IPS-18c (cell line): Measurements from ENCODE around the gene TMEM108.

Experiments
- H3K4me3 ChIP-seq: 2 replicates; pipeline ENCODE4 v1.7.0; 2013; ENCODE audit warnings: low read depth, mild to moderate bottlenecking, low read length, moderate library complexity; ENCODE audit not compliant: insufficient read depth
- H3K9me3 ChIP-seq: one replicate; pipeline ENCODE4 v1.6.1; 2013; ENCODE audit warnings: mild to moderate bottlenecking, low read length, moderate library complexity; ENCODE audit not compliant: control insufficient read depth, insufficient read depth

The TMEM108 gene

GRCh38 chr3:133136114-133137041 lies 98.2 kb downstream of the TMEM108 start:
- Histone ChIP-seq H3K4me3 (no peak overlapping the region), H3K9me3 (peaks cover 2% of the 10 kb centered on the region)

- Histone ChIP-seq H3K4me3 (no peak overlapping the region), H3K9me3 (peaks cover 2% of the 10 kb centered on the region)
Observed at GRCh38 chr3:133137042-133137996, 99.1 kb downstream of the TMEM108 start.

DNA sequence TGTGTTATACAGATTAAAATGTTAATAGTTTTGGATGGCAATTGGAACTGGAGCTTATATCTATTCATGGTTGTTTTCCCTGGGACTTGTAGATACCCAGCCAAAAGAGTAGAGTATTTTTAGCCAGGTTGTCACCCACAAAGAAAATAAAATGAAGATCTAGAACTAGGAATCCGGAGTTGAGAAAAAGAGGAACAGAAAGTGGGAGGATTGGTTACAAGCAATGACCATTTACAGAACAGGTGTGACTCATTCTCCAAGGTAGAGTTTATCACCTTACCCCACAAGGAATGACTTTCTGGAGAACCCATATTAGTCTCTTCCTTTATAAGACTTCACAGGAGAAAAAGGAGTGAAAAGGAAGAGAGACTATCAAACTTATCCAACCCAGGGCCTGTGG lies 99.8 kb downstream of the TMEM108 start:
- H3K9me3 ChIP-seq = peaks cover 2% of the 10 kb centered on the region
- H3K4me3 ChIP-seq = no peak overlapping the region

GRCh38 chr3:133152056-133152455 lies 113.9 kb downstream of the TMEM108 start:
- Histone ChIP-seq H3K9me3 (no peaks in the 10 kb centered on the region), H3K4me3 (no peak overlapping the region)

GRCh38 chr3:133152681-133153220 lies 114.6 kb downstream of the TMEM108 start:
- no peak overlapping the region for H3K4me3 ChIP-seq
- no peaks in the 10 kb centered on the region for H3K9me3 ChIP-seq

- Histone ChIP-seq H3K4me3 (no peak overlapping the region), H3K9me3 (no peaks in the 10 kb centered on the region)
Observed at GRCh38 chr3:133153382-133153781, 115.2 kb downstream of the TMEM108 start.

DNA sequence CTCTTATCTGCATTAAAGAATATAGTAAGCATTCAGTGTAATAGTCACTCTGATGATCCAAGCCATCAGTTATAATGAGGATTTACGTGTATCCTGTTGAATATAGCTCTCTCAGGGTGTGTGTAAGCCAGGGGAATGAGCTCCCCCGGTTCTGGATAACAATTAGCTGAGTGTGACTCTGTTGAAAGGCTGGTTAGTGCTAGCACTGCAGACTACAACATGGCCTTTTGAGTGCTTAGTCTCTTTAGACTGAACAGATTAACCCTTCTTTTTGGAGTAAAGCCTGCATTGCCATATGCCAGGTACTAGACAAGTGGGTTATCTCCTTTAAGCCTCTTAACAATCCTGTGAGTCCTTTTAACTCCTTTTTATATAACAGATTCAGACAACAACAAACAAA lies 119.5 kb downstream of the TMEM108 start:
- Histone ChIP-seq H3K4me3 (no peak overlapping the region), H3K9me3 (no peaks in the 10 kb centered on the region)

DNA sequence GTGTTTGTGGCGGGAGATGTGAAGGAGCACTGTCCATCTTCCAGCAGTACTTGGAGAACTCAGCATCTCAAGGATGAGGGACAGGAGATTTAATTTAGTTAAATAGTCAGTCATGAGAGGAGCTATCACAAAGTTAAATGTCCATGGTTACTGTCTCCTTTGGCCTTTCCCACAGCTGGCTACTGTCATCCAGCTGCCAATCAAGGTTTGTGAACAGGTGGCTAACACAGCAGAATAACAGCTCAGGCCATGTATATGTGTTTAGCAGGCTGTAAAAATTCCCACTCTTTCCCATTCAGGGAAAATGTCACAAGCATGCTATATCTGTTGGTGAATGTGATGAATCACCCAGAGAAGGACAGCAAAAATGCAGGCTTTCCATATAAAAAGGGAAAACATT lies 120.5 kb downstream of the TMEM108 start:
- Histone ChIP-seq H3K4me3 (no peak overlapping the region), H3K9me3 (no peaks in the 10 kb centered on the region)

DNA sequence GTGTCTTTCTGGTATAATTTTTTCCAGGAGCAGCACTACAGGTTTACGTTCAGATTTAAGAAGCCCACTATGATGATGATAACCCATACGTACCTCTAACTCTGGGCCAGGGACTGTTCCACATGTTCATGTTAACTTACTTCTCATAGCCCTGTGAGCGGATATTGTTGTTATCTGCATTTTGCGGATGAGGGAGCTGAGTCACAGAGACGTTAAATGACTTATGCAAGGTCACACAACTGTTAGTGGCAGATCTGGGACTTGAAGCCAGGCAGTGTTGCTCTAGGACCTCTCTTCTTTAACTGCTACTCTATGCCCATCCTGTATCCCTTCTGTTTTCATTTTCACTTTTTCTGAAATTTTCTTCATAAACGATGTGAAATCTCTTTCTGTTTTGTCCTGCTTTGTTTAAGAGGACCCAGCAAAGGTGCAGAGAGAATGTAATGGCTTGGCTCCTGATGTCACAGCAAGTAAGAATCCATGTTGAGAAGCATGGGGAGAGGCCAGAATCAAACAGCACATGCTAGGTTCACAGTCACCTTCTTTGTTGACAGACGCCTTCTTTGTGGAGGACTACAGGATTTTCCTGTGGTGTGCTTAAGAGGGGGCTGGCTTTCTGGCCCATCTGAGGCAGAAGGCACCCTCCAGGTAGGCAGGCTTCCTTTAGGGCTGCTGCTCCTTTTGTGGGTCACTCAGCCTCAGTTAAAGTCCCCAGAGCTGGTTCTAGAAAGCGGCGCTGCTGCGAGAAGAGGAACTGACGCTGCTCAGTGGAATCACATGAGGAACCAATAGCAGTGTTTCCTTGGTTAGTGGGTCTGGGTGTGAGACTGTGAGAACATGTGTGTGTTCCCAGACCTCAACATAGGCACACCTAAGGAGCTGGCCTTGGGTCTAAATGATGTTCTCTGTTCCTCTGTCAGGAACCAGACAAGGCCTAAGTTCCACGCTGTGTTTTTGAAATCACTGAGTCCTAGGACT lies 121.6 kb downstream of the TMEM108 start:
- Histone ChIP-seq H3K9me3 (no peaks in the 10 kb centered on the region), H3K4me3 (no peak overlapping the region)

- no peak overlapping the region for H3K4me3 ChIP-seq
- H3K9me3 ChIP-seq = no peaks in the 10 kb centered on the region
Observed at GRCh38 chr3:133161656-133162055, 123.5 kb downstream of the TMEM108 start.

GRCh38 chr3:133162265-133162664 lies 124.1 kb downstream of the TMEM108 start:
- H3K4me3 ChIP-seq = no peak overlapping the region
- H3K9me3 ChIP-seq = no peaks in the 10 kb centered on the region

DNA sequence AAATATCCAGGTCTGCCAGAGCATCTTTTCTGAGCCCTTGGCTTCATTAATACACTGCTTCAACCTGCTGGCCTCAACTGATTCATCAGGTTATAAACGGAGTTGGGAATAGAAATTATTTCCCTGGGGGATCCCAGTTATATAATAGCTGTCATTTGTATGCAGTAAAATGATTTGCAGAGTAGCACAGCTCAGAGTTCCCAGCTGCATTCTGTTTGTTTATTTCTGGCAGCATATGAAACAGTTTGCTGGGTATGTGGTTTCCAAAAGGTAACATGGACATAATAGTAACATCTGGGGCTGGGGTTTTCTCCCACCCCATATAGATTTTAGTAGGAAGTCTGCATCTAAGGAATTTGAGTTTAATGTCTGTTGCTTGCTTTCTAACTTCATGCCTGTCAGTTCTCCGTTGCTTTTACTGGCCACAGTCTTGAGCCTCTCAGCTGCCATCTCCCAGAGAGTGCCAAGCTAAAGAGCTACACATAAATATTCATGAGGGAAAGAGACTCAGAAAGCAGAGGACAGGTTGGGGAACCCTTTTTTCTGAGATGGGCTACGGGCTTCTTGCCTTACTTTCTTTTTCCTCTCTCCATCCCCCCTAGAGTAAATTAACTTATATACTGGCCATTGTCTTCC lies 124.6 kb downstream of the TMEM108 start:
- no peak overlapping the region for H3K4me3 ChIP-seq
- H3K9me3 ChIP-seq = no peaks in the 10 kb centered on the region

- H3K4me3 ChIP-seq = no peak overlapping the region
- H3K9me3 ChIP-seq = no peaks in the 10 kb centered on the region
Observed at GRCh38 chr3:133167340-133168024, 129.3 kb downstream of the TMEM108 start.

- H3K9me3 ChIP-seq = no peaks in the 10 kb centered on the region
- no peak overlapping the region for H3K4me3 ChIP-seq
Observed at GRCh38 chr3:133168025-133168401, 129.8 kb downstream of the TMEM108 start.

DNA sequence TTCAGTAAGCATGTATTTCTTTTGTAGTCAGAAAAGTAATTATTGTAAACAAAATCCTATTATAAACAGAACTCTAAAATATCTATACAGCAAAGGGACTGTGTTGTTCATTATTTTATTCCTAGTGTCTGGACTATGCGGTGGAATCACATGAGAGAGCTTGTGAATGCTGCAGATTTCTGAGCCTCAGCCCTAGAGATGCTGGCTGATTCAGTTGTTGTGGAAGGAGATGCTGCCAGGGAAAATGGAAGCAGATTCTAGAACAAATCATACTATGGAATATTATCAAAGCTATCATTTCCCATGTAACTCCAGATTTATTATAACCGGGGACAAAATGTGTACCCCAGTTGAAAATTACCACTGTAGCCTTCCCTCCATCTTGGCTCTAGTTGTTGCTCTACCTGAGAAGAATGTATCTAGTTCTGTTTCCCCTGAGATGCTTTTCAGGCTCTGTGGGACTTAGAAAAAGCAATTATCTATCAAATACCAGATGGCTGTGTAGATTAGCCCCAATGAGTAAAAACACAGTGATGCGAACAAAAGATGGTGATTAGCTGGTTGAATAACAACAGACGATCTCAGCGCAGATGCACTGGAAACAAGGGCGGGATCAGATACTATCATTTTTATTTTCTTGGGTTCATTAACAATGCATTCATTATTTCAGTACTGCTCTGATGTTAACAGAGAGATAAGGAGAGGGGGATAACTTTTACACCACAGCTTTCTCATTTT lies 131.3 kb downstream of the TMEM108 start:
- peaks cover 3% of the 10 kb centered on the region for H3K9me3 ChIP-seq
- no peak overlapping the region for H3K4me3 ChIP-seq
